K562 (cell line): ENCODE data around the gene CENPX. TPM values are rescaled to one million over a fixed set of nuclear protein-coding genes. Genes with fewer than 3 reads are reported as not detected.

ENCODE experiments used
- ATAC-seq: fragments of 200-7000 bp; cut with Tn5 transposase; 3 replicates; pipeline ENCODE4 v1.9.1; 2020; ENCODE audit warnings: moderate library complexity
- BruUV-seq: library from RNA; stranded (reverse); fragments of 400-500 nt; replicated peaks from 2 replicates; lab custom pipeline; 2021; lab: Mats Ljungman, UMichigan
- CTCF ChIA-PET: fragments of 300-600 bp; formaldehyde crosslinking; extraction: SDS; loops from one replicate; lab custom pipeline; 2021; ENCODE audit warnings: low intra/inter-chr PET ratio; lab: Yijun Ruan, JAX
- POLR2A ChIA-PET: fragments of 300-600, 350-650 bp; sonication (Branson Sonifier 250); formaldehyde crosslinking; extraction: SDS; loops from one replicate; lab custom pipeline; 2021; ENCODE audit warnings: antibody characterized with exemption, inconsistent platforms; lab: Yijun Ruan, JAX
- DNase-seq, 4 experiments: peaks; one replicate each; pipeline versions ENCODE4 v3.0.0 to v3.0.0-alpha.2; 2011 to 2018; ENCODE audit warnings: low spot score in 3 of 4, mixed read lengths in 3 of 4; ENCODE audit errors: extremely low read depth in 1 of 4
- FAIRE-seq: peaks from 2 replicates; lab custom pipeline; 2011; peaks lifted over from hg19 to GRCh38; lab: Jason Lieb, UNC
- H2AFZ ChIP-seq: 2 replicates; pipeline ENCODE4 v1.6.0; 2011; ENCODE audit warnings: low read depth, low read length, control low read depth, inconsistent platforms
- H3K27ac ChIP-seq: fragments of 200-600 bp; 3 replicates; pipeline ENCODE4 v1.8.0; 2011; ENCODE audit warnings: low read depth, mild to moderate bottlenecking, control low read depth, inconsistent platforms, low read length, moderate library complexity, mixed read lengths; ENCODE audit errors: extremely low read depth
- H3K27me3 ChIP-seq, 2 experiments: fragments of 300-600 bp in 1 of 2; 2 replicates in 1 of 2; 3 replicates in 1 of 2; pipeline versions ENCODE4 v1.6.0 to v1.8.0; 2011; ENCODE audit warnings: inconsistent platforms in 2 of 2, low read length in 2 of 2, mild to moderate bottlenecking in 1 of 2, mixed read lengths in 1 of 2, moderate library complexity in 1 of 2; ENCODE audit not compliant: control insufficient read depth in 2 of 2, insufficient read depth in 2 of 2
- H3K36me3 ChIP-seq: fragments of 300-600 bp; 3 replicates; pipeline ENCODE4 v1.8.0; 2011; ENCODE audit warnings: mild to moderate bottlenecking, low read length, inconsistent platforms; ENCODE audit not compliant: control insufficient read depth, insufficient read depth
- H3K4me1 ChIP-seq, 2 experiments: fragments of 200-600 bp in 1 of 2; replicated peaks in 1 of 2; 2 replicates in 1 of 2; 3 replicates in 1 of 2; pipeline versions ENCODE4 v1.5.1 to v1.8.0; 2011; ENCODE audit warnings: inconsistent platforms in 2 of 2, low read length in 2 of 2, mild to moderate bottlenecking in 1 of 2, mixed read lengths in 1 of 2, moderate library complexity in 1 of 2; ENCODE audit not compliant: control insufficient read depth in 2 of 2, insufficient read depth in 2 of 2
- H3K4me2 ChIP-seq: 2 replicates; pipeline ENCODE4 v1.6.1; 2011; ENCODE audit warnings: low read length, control low read depth, inconsistent platforms, mixed read lengths; ENCODE audit not compliant: insufficient read depth
- H3K4me3 ChIP-seq: fragments of 200-600 bp; sonication (generic), shearing (Covaris generic); 2 replicates; pipeline ENCODE4 v1.5.1; 2016; ENCODE audit warnings: control low read depth, inconsistent platforms
- H3K79me2 ChIP-seq: fragments of 200-600 bp; 3 replicates; pipeline ENCODE4 v1.8.0; 2011; ENCODE audit warnings: low read length, inconsistent platforms; ENCODE audit not compliant: control insufficient read depth, insufficient read depth
- H3K9ac ChIP-seq, 2 experiments: 2 replicates each; pipeline versions ENCODE4 v1.6.0 to v1.6.1; 2011; ENCODE audit warnings: low read depth in 2 of 2, low read length in 2 of 2, control low read depth in 1 of 2, inconsistent platforms in 1 of 2, mild to moderate bottlenecking in 1 of 2, mixed read lengths in 1 of 2; ENCODE audit not compliant: insufficient read depth in 1 of 2
- H3K9me1 ChIP-seq: one replicate; pipeline ENCODE4 v1.6.0; 2011; ENCODE audit warnings: inconsistent platforms, mild to moderate bottlenecking, low read length, moderate library complexity; ENCODE audit not compliant: control insufficient read depth, insufficient read depth
- H3K9me3 ChIP-seq: replicated peaks from 2 replicates; pipeline ENCODE4 v1.5.1; 2011; ENCODE audit warnings: low read depth, low read length, inconsistent platforms; ENCODE audit not compliant: control insufficient read depth, insufficient read depth
- H4K20me1 ChIP-seq: replicated peaks from 2 replicates; pipeline ENCODE4 v1.6.1; 2011; ENCODE audit warnings: low read length, inconsistent platforms, mixed read lengths; ENCODE audit not compliant: control insufficient read depth, insufficient read depth
- NR1H2 ChIP-seq: sonication (generic); formaldehyde crosslinking; IDR thresholded peaks from 2 replicates; pipeline ENCODE4 v1.4.0; 2020; ENCODE audit warnings: mild to moderate bottlenecking, missing genetic modification reagents
- POLR2G ChIP-seq: fragments of 200-400 bp; formaldehyde crosslinking; IDR thresholded peaks from 2 replicates; pipeline ENCODE4 v1.6.1; 2017; ENCODE audit warnings: low read depth, mild to moderate bottlenecking, antibody characterized with exemption, low read length, moderate library complexity
- ZNF79 ChIP-seq: fragments of 250-450 bp; sonication (Bioruptor Pico); IDR thresholded peaks from 2 replicates; pipeline ENCODE4 v1.4.0; 2020; ENCODE audit warnings: low read depth, mild to moderate bottlenecking, moderate library complexity
- WGBS: fragments of 100-300 bp; shearing (Covaris generic); methylation state at CpG from one replicate; pipeline ENCODE4 v1.1.6; 2016; ENCODE audit warnings: low coverage, mixed read lengths; ENCODE audit not compliant: insufficient coverage; ENCODE audit errors: missing lambda C conversion rate; 5-methylcytosine and 5-hydroxymethylcytosine counted together
- in situ Hi-C: fragments of 300-500 bp; cut with MboI; formaldehyde crosslinking; loops from 4 replicates; pipeline ENCODE4 v1.15.0; 2018; ENCODE audit warnings: inconsistent platforms, mixed read lengths
- intact Hi-C: fragments of 100-400 bp; cut with micrococcal nuclease; formaldehyde crosslinking; loops from 2 replicates; pipeline ENCODE4 v1.14.2; 2022
- polyA plus RNA-seq, 8 experiments: library from polyadenylated mRNA; depleted of rRNA in 4 of 8; stranded (reverse) in 5 of 8; unstranded in 3 of 8; fragments of >200 nt; fragmentation: Nextera tagmentation in 2 of 8; fragmentation: Illumina TruSeq in 1 of 8; extraction: Ambion mirVana in 2 of 8; extraction: Trizol in 1 of 8; gene quantifications; 2 replicates each; pipeline versions ENCODE4 v1.2.1 to v1.2.3, GENCODE V29; 2011 to 2014; ENCODE audit warnings: inconsistent platforms in 1 of 8, missing spikeins in 1 of 8
- total RNA-seq, 7 experiments: library from RNA; depleted of rRNA in 6 of 7; stranded (reverse); fragments of >200 nt in 6 of 7; fragmentation: Illumina TruSeq in 2 of 7; extraction: Trizol in 2 of 7; gene quantifications; 2 replicates each; pipeline versions ENCODE4 v1.2.1 to v1.2.3, GENCODE V29; 2011 to 2021; ENCODE audit warnings: low replicate concordance in 1 of 7

The CENPX gene
- total and polyA plus RNA-seq, 9 of the 15 experiments (the other 6 are each of a cell fraction or from before 2014, with no cell fraction given) = 32.7 to 352 (median 127) TPM

- peaks cover 29 to 76% of the 10 kb centered on the region in 2 experiments for H3K4me1 ChIP-seq
- H3K27me3 ChIP-seq = no peaks in the 10 kb centered on the region
- H3K36me3 ChIP-seq = peaks cover 38% of the 10 kb centered on the region; the same call in 2 of the 3 replicates
- peak overlapping the region; percentile 83 to 97 for H3K9ac ChIP-seq
- no peak for FAIRE-seq
- no peak for ATAC-seq
- no peak overlapping the region for H2AFZ ChIP-seq
- DNase-seq = no peak
- H3K9me3 ChIP-seq = no peaks in the 10 kb centered on the region
- peak overlapping the region; percentile 98; the same call in 1 of the 3 replicates for H3K27ac ChIP-seq
- POLR2A ChIA-PET = interaction anchor here (0.6 to 6.4 kb wide), 6 partner anchors 8 to 94 kb away, joined by 3 to 51 read pairs (median 4); partner anchors contain the start of genes CENPX and LRRC45
- CTCF ChIA-PET = interaction anchor here (0.7 to 2.0 kb wide), 2 partner anchors 76 to 274 kb away, joined by 4 to 14 read pairs; no protein-coding TSS in a partner anchor
- H3K4me3 ChIP-seq = peak overlapping the region; percentile 97
- H3K9me1 ChIP-seq = peaks cover 6% of the 10 kb centered on the region
- intact Hi-C loops = loop anchor here (10.0 kb wide), 1 partner anchor 309 kb away; no protein-coding TSS in a partner anchor
- no TSS peak for BruUV-seq
- TF ChIP-seq POLR2G (0 out of 2 replicates have a peak, but pooled peaks have one; percentile 34), ZNF79 (CRISPR knock-in tag) (no peak), NR1H2 (CRISPR knock-in tag) (0 out of 2 replicates have a peak, but pooled peaks have one; percentile 27)
- TF ChIP-seq, all 486 proteins: peak for 2
- in situ Hi-C loops = no loop called here
- Histone ChIP-seq H4K20me1 (peaks cover 21% of the 10 kb centered on the region; the same call in 1 of the 2 replicates), H3K79me2 (peaks cover 41% of the 10 kb centered on the region), H3K4me2 (peak overlapping the region; percentile 95)
- WGBS = 75% methylated on average over 14 of the region's 20 CpGs
Observed at GRCh38 chr17:82035956-82036633, 13.4 kb upstream of the CENPX start.
